GM18526 (cell line): ENCODE data around the gene SLC39A9.

ENCODE experiments used
- POLR2A ChIP-seq: IDR thresholded peaks from 3 replicates; pipeline ENCODE4 v1.6.1; 2011; ENCODE audit not compliant: insufficient read length; ENCODE audit errors: extremely low read depth

SLC39A9 gene

DNA sequence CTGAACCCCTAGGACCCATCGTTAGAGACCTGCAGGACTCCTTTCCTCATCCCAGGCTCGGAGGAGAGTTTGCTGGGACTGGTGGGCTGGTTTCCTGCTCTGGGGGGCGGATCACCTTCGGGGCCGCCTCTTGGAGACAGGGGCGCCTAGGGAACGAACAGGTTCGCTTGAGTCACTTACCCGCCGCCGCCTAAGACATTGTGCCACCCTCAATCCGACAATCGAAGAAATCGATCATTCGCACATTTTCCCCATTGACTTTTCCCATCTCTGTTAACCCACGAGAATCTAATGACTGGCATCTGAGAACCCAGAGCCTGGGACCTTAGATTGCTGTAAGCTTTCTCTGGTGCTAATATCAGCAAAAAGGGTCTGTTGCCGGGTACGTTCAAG is 322 bp downstream of the SLC39A9 start:
- no peak for TF ChIP-seq POLR2A

DNA sequence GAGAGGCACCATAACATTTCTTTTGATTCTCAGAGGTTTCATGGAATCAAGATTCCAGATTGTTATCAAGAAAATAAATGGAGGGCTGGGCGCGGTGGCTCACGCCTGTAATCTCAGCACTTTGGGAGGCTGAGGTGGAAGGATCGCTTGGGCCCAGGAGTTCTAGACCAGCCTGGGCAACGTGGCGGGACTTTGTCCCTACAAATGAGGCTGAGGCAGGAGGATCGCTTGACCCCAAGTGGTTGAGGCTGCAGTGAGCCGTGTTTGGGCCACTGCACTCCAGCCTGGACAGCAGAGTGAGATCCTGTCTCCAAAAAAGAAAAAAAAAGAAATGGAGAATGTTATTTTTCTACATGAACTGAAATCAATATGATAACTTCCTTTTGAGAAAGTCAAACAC is 1.3 kb downstream of the SLC39A9 start:
- no peak for TF ChIP-seq POLR2A

DNA sequence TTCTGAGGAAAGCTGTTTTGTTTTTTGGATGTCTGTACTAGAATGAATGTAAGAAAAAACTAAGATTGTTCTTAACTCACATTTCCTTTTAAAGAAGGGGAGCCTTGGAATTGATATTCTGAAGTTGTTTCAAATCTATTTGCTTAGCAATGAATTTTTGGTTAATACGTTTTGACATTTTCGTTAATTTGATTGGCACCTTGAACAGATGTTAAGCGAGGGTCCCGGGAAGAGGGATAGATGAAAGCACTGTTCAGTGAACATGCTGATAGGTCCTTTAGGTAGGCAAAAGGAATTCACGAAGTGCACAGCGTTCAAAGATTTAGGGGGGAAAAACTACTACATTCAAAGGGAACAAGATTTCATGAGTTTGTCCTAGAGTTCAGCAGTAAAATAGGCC is 1.7 kb downstream of the SLC39A9 start:
- no peak for TF ChIP-seq POLR2A

GRCh38 chr14:69401841-69402240 is 3.3 kb downstream of the SLC39A9 start:
- TF ChIP-seq POLR2A, result no peak

DNA sequence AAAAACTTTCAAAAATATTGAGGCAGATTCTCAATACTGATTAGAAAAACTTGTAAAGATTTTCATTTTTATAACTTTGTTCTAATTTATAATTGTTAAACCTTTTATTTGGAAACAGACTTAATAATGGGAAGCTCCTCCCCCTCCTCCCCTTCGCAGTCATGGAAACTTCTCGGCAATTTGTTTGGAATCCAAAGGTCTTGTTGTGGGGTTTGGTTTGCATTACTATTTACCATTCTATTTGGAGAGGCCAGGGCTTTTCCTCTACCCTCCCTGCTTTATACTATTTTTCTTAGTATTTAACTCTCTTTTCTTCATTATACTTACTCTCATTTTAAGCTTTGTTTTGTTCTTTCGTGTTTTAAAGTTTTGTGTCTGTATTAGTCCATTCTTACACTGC is 6.0 kb downstream of the SLC39A9 start:
- no peak for TF ChIP-seq POLR2A

DNA sequence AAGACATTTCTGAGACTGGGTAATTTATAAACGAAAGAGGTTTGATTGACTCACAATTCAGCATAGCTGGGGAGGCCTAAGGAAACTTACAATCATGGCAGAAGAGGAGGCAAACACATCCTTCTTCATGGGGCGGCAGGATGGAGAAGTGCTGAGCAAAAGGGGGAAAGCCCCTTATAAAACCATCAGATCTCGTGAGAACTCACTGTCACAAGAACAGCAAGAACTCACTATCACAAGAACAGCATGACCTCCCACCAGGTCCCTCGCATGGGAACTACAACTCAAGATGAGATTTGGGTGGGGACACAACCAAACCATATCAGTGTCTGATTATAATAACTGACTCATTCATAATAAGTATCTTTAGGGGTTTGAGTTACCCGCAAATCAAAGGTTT is 6.4 kb downstream of the SLC39A9 start:
- no peak for TF ChIP-seq POLR2A

GRCh38 chr14:69405762-69406161 is 7.3 kb downstream of the SLC39A9 start:
- no peak for TF ChIP-seq POLR2A

GRCh38 chr14:69408331-69408960 is 10.0 kb downstream of the SLC39A9 start:
- TF ChIP-seq POLR2A, result no peak

- TF ChIP-seq POLR2A, result no peak
Measured at GRCh38 chr14:69413483-69413882, 15.0 kb downstream of the SLC39A9 start.

DNA sequence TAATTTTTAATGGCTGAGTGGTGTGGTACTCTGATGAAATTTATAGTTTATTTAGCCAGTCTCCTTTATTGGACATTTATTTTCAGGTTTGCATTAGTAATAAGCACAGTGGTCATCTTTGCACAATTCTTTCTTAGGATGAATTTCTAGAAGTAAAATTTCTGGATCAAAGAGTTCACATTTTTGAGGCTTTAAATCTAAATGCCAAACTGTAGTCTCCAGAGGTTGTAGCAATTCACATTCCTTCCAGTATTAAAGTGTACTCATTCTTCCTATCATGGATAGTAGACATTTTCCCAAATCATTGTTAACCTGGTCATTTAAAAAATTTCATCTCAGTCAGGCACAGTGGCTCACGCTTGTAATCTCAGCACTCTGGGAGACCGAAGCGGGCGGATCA is 24.8 kb downstream of the SLC39A9 start:
- TF ChIP-seq POLR2A, result no peak

DNA sequence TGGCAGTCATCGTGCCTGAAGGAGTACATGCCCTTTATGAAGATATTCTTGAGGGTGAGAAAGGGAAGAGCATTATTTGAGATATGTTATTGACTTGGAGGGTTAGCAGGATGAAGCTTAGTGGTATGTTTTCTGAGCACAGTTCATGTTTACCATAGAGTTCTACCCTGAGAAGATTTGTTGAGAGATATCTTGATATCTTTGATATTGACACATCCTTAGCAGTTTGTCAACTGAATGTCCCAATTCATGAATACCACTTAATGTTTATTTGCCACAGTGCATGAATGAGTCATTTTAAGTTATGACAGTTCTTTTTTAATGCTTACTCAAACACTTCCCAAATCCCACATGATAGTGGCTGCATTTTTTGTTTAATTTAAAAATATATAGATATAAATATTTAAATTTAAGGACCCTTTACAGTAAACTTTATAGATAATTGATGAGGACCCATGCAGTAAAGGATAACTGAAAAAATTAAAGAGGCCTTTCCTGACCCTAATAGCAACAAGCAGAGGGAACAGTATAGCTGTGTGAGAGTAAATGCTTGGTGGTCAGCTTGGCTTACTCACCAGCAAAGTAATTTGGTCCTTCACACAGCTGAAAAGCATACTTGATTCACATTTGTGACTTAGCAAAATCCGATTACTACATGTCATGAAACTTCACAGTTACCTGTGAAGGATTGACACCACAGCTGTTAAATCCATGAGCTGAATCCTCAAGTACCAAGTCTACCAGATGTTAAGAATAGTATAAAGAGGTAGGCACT is 25.8 kb downstream of the SLC39A9 start:
- TF ChIP-seq POLR2A, result no peak

DNA sequence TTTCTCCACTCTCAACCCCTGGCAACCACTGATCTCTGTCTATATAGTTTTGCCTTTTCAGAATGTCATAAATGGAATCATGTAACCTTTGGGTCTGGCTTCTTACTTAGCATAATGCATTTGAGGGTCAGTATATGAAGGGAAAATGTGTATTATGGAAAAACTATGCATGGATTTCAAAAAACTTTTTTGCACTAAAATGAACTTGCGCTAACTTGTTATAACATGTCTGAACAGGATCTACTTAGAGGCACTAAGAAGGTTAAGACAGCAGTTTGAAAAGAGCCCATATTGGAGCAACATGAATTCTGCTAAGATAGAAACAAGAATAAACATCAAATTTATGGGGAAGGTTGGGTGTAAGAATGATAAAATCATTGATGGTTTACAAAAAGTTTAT is 29.1 kb downstream of the SLC39A9 start:
- TF ChIP-seq POLR2A, result no peak

- no peak for TF ChIP-seq POLR2A
Measured at GRCh38 chr14:69428289-69428998, 30.0 kb downstream of the SLC39A9 start.

GRCh38 chr14:69429643-69430042 is 31.2 kb downstream of the SLC39A9 start:
- TF ChIP-seq POLR2A, result no peak

GRCh38 chr14:69430306-69430939 is 31.9 kb downstream of the SLC39A9 start:
- no peak for TF ChIP-seq POLR2A

DNA sequence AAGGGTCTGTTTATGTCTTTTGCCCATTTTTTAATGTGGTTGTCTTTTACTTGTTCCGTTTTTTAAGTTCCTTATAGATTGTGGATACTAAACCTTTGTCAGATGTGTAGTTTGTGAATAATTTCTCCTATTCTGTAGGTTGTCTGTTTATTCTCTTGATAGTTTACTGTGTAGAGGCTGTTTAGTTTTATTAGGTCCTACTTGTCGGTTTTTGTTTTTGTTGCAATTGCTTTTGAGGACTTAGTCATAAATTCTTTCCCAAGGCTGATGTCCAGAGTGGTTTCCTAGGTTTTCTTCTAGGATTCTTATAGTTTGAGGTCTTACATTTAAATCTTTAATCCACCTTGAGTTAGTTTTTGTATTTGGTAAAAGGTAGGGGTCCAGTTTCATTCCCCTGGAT is 33.9 kb downstream of the SLC39A9 start:
- no peak for TF ChIP-seq POLR2A
